ENCODE data around the gene HSPA1B. TPM values are rescaled to one million over a fixed set of nuclear protein-coding genes. Genes with fewer than 3 reads are reported as not detected.

HSPA1B gene
- polyA plus RNA-seq, 12 donors: 28.3 to 1,034 (median 49.7) TPM

DNA sequence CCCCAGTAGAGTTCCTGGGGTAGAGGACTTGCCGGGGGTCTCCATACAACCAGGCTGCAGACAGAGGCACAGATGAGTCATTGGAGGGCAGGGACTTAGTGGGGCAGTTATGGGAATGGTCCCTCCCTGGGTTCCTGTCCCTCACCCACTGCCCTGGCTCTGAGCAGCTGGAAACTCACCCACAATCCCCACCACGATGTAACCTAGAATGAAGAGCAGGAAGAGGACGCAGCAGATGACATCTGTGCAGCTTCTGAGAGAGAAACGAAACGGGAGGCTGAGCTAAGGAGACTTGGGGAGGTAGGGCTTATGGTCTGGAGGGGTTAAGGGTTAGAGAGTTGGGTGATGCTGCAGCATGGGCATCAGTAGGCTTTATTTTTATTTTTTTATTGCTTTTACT is 48.3 kb downstream of the HSPA1B start:
- no peak for DNase-seq

DNA sequence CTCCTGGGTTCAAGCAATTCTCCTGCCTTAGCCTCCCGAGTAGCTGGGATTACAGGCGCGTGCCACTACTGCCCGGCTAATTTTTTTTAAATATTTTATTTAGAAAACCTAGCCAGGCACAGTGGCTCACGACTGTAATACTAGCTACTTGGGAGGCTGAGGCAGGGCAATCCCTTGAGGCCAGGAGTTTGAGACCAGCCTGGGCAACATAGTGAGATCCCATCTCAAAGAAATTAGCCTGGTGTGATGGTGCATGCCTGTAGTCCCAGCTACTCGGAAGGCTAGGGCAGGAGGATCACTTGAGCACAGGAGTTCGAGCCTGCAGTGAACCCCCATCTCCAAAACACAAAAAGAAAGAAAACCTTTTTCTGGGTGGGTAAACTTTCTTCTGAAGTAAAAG is 48.8 kb downstream of the HSPA1B start:
- DNase-seq: no peak

DNA sequence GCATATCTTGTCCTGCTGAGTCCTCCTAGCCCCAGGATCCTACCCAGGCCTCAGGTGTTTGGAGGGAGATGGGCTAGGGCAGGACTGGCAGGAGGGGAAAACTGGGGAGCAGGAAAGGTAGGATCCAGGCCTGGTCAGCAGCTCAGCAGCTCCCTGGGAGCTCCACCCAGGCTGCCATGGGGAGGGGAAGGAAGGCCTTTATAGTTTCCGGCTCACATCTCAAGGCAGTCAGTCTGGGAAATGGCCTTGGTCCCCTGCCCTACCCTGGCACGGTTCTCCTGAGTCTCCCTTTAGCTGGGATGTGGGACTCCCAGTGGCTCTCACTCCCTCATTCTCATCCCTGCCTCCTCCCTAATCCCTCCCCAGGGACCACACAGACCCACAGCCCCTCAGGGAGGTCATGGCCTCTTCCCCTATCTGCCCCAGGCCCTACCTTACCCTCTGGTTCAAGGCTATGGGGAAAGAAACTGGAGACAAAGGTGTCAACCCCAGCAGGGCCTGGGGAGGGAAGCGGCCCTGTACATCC is 49.6 kb downstream of the HSPA1B start:
- DNase-seq: no peak

DNA sequence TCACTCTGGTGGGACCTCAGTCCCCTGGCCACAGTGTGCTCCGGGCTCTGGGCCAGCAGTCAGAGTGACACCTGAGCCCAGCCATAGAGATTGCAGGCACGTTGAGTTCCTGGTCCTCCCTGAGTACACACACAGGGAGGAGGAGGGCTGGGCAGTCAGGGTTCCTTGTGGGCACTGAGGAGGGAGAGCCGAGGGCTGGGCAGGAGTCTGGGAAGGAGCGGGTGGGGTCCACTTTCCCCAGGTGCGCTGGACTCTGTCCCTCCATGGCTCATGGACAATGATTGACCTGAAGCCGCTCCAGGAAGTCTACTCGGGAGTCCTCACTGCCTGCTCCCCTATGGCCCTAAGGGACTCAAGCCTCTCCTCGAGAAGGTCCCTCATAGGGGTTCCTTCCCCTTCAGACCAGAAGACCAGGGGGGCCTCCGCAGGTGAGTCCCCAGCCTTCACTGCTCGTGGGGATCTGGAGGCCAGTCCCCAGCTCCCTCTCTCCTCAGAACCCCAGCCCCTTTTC is 50.2 kb downstream of the HSPA1B start:
- no peak for DNase-seq

DNA sequence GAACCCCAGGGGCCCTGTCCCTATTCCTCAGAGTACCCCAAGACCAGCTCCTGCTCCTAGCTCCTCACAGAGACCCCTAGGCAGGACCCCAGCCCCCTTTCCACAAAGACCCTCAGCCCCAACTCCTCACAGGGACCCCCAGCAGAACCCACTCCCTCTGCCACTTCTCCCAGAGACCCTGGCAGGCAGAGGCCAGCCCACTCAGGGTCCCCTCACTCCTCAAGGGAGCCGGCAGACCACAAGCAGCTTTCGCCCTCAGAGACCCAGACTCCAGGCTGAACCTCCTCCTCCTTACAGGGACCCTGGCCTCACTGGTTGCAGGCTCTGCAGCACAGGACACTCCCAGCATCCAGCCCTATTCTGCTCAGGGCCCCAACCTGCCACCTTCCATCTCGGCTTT is 50.7 kb downstream of the HSPA1B start:
- DNase-seq: no peak

DNA sequence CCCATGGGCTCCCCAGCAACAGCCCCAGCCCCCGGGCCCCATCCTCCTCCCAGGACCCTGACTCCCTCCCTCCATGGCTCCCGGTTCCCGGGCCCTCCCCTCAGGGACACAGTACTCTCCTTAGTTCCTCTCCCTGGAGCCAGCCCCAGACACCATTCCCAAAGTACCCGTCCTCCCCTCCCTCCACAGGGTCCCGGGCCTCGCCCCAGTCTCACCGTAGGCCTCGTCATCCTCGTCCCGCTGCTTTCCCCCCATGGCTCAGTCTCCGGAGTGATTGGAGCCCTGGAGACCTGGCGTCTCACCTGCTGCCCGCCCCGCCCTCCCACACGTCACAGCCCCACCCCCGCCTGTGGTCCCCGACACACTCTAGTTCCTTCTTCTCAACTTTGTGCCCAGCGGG is 51.2 kb downstream of the HSPA1B start, which contains the start of gene SLC44A4:
Gene SLC44A4 (minus strand): TSS at position 272 of the 400 bp plus-strand sequence. CDS start 17 bp downstream, at position 255.
- no peak for DNase-seq

DNA sequence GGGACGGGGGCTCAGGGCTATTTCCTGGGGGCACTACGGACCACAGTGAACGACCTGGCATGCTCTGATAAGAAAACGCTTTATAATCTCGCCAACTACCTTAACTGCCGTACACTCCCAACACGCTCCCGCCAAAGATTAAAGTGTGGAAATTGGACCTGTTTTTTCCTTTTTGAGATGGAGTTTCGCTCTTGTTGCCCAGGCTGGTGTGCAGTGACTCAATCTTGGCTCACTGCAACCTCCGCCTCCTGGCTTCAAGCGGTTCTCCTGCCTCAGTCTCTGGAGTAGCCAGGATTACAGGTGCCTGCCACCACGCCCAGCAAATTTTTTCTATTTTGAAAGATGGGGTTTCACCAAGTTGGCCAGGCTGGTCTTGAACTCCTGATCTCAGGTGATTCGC is 51.6 kb downstream of the HSPA1B start:
- DNase-seq: no peak

Other genes starting within 250 kb of the HSPA1B start
- gene LTB, start 245.3 kb upstream of the HSPA1B start, polyA plus RNA-seq (ENCODE audit: insufficient read length in 12 of 12): 10 to 100 TPM in 1 of 12 donors, 1 to 10 TPM in 7, under 1 TPM in 2, not detected in 2; 0.57 to 23.4 (median 1.3) TPM
- gene LST1, start 241.5 kb upstream of the HSPA1B start, polyA plus RNA-seq (ENCODE audit: insufficient read length in 12 of 12): 10 to 100 TPM in 2 of 12 donors, 1 to 10 TPM in 8, not detected in 2; 3.9 to 24.6 (median 5.9) TPM
- under 1 TPM in 6 of 12 donors, not detected in 6; 0.22 to 0.63 (median 0.25) TPM for gene NCR3, start 234.7 kb upstream of the HSPA1B start, polyA plus RNA-seq (ENCODE audit: insufficient read length in 12 of 12)
- 10 to 100 TPM in 11 of 12 donors, not detected in 1; 12.8 to 39.9 (median 18.8) TPM for gene AIF1, start 212.5 kb upstream of the HSPA1B start, polyA plus RNA-seq (ENCODE audit: insufficient read length in 12 of 12)
- gene PRRC2A, start 207.0 kb upstream of the HSPA1B start, polyA plus RNA-seq (ENCODE audit: insufficient read length in 12 of 12): 100 to 1,000 TPM; 104 to 352 (median 123) TPM
- 100 to 1,000 TPM in 11 of 12 donors, not detected in 1; 153 to 248 (median 195) TPM for gene BAG6, start 175.1 kb upstream of the HSPA1B start, polyA plus RNA-seq (ENCODE audit: insufficient read length in 12 of 12)
- gene APOM, start 171.8 kb upstream of the HSPA1B start, polyA plus RNA-seq (ENCODE audit: insufficient read length in 12 of 12): 1 to 10 TPM in 10 of 12 donors, not detected in 2; 3.4 to 9.7 (median 4.8) TPM
- gene C6orf47, start 167.0 kb upstream of the HSPA1B start, polyA plus RNA-seq (ENCODE audit: insufficient read length in 12 of 12): 10 to 100 TPM in 11 of 12 donors, not detected in 1; 10.9 to 15.8 (median 12.5) TPM
- gene GPANK1, start 162.7 kb upstream of the HSPA1B start, polyA plus RNA-seq (ENCODE audit: insufficient read length in 12 of 12): 10 to 100 TPM in 11 of 12 donors, not detected in 1; 12.1 to 25.8 (median 13.5) TPM
- 100 to 1,000 TPM in 11 of 12 donors, not detected in 1; 121 to 202 (median 144) TPM for gene CSNK2B, start 161.7 kb upstream of the HSPA1B start, polyA plus RNA-seq (ENCODE audit: insufficient read length in 12 of 12)
- gene LY6G5B, start 157.8 kb upstream of the HSPA1B start, polyA plus RNA-seq (ENCODE audit: insufficient read length in 12 of 12): 10 to 100 TPM in 9 of 12 donors, 1 to 10 TPM in 2, not detected in 1; 6.1 to 27.9 (median 14.2) TPM
- 1 to 10 TPM in 10 of 12 donors, not detected in 2; 1.2 to 6.4 (median 3.2) TPM for gene LY6G5C, start 146.7 kb upstream of the HSPA1B start, polyA plus RNA-seq (ENCODE audit: insufficient read length in 12 of 12)
- 10 to 100 TPM in 11 of 12 donors, not detected in 1; 35.4 to 54.1 (median 43.1) TPM for gene ABHD16A, start 124.4 kb upstream of the HSPA1B start, polyA plus RNA-seq (ENCODE audit: insufficient read length in 12 of 12)
- under 1 TPM in 1 of 12 donors, not detected in 11; 0.27 TPM for gene LY6G6F, start 120.9 kb upstream of the HSPA1B start, polyA plus RNA-seq (ENCODE audit: insufficient read length in 12 of 12)
- gene LY6G6D, start 112.4 kb upstream of the HSPA1B start, polyA plus RNA-seq (ENCODE audit: insufficient read length in 12 of 12): 1 to 10 TPM in 1 of 12 donors, under 1 TPM in 5, not detected in 6; 0.50 to 1.1 (median 0.75) TPM
- gene LY6G6C, start 106.0 kb upstream of the HSPA1B start, polyA plus RNA-seq (ENCODE audit: insufficient read length in 12 of 12): 1 to 10 TPM in 3 of 12 donors, under 1 TPM in 4, not detected in 5; 0.28 to 6.6 (median 0.63) TPM
- gene MPIG6B, start 104.4 kb upstream of the HSPA1B start, polyA plus RNA-seq (ENCODE audit: insufficient read length in 12 of 12): 1 to 10 TPM in 2 of 12 donors, under 1 TPM in 8, not detected in 2; 0.49 to 1.7 (median 0.63) TPM
- 100 to 1,000 TPM in 8 of 12 donors, 10 to 100 TPM in 3, not detected in 1; 89.7 to 152 (median 108) TPM for gene DDAH2, start 98.4 kb upstream of the HSPA1B start, polyA plus RNA-seq (ENCODE audit: insufficient read length in 12 of 12)
- 100 to 1,000 TPM in 11 of 12 donors, not detected in 1; 100 to 194 (median 129) TPM for gene CLIC1, start 91.2 kb upstream of the HSPA1B start, polyA plus RNA-seq (ENCODE audit: insufficient read length in 12 of 12)
- 10 to 100 TPM in 6 of 12 donors, 1 to 10 TPM in 5, not detected in 1; 7.4 to 32.2 (median 13.8) TPM for gene MSH5, start 87.7 kb upstream of the HSPA1B start, polyA plus RNA-seq (ENCODE audit: insufficient read length in 12 of 12)
- gene SAPCD1, start 65.1 kb upstream of the HSPA1B start, polyA plus RNA-seq (ENCODE audit: insufficient read length in 12 of 12): 10 to 100 TPM in 1 of 12 donors, 1 to 10 TPM in 9, not detected in 2; 1.6 to 10.7 (median 2.4) TPM
- gene VWA7, start 50.4 kb upstream of the HSPA1B start, polyA plus RNA-seq (ENCODE audit: insufficient read length in 12 of 12): 1 to 10 TPM in 10 of 12 donors, not detected in 2; 1.1 to 4.1 (median 2.1) TPM
- 10 to 100 TPM in 11 of 12 donors, not detected in 1; 38.6 to 60.8 (median 45.0) TPM for gene VARS1, start 32.0 kb upstream of the HSPA1B start, polyA plus RNA-seq (ENCODE audit: insufficient read length in 12 of 12)
- gene LSM2, start 20.8 kb upstream of the HSPA1B start, polyA plus RNA-seq (ENCODE audit: insufficient read length in 12 of 12): 10 to 100 TPM in 11 of 12 donors, not detected in 1; 47.5 to 67.9 (median 58.6) TPM
- gene HSPA1L, start 12.5 kb upstream of the HSPA1B start, polyA plus RNA-seq (ENCODE audit: insufficient read length in 12 of 12): 1 to 10 TPM in 10 of 12 donors, not detected in 2; 3.6 to 5.5 (median 4.5) TPM
- gene HSPA1A, start 12.2 kb upstream of the HSPA1B start, polyA plus RNA-seq (ENCODE audit: insufficient read length in 12 of 12): 100 to 1,000 TPM in 1 of 12 donors, 10 to 100 TPM in 10, not detected in 1; 47.4 to 110 (median 62.3) TPM
- gene NEU1, start 35.1 kb downstream of the HSPA1B start, polyA plus RNA-seq (ENCODE audit: insufficient read length in 12 of 12): 10 to 100 TPM in 11 of 12 donors, not detected in 1; 14.6 to 32.7 (median 16.0) TPM
- 10 to 100 TPM in 1 of 12 donors, under 1 TPM in 9, not detected in 2; 0.09 to 25.0 (median 0.23) TPM for gene SLC44A4, start 51.3 kb downstream of the HSPA1B start, polyA plus RNA-seq (ENCODE audit: insufficient read length in 12 of 12)
- gene EHMT2, start 70.0 kb downstream of the HSPA1B start, polyA plus RNA-seq (ENCODE audit: insufficient read length in 12 of 12): 10 to 100 TPM in 11 of 12 donors, not detected in 1; 26.0 to 62.8 (median 31.4) TPM
- 10 to 100 TPM in 5 of 12 donors, 1 to 10 TPM in 6, not detected in 1; 7.5 to 17.3 (median 9.7) TPM for gene ZBTB12, start 74.3 kb downstream of the HSPA1B start, polyA plus RNA-seq (ENCODE audit: insufficient read length in 12 of 12)
- gene C2, start 100.0 kb downstream of the HSPA1B start, polyA plus RNA-seq (ENCODE audit: insufficient read length in 12 of 12): 10 to 100 TPM in 1 of 12 donors, 1 to 10 TPM in 10, not detected in 1; 4.3 to 21.2 (median 6.9) TPM
- 1 to 10 TPM in 9 of 12 donors, under 1 TPM in 1, not detected in 2; 0.97 to 5.8 (median 1.6) TPM for gene CFB, start 118.4 kb downstream of the HSPA1B start, polyA plus RNA-seq (ENCODE audit: insufficient read length in 12 of 12)
- gene NELFE, start 131.2 kb downstream of the HSPA1B start, polyA plus RNA-seq (ENCODE audit: insufficient read length in 12 of 12): 10 to 100 TPM in 11 of 12 donors, not detected in 1; 54.1 to 83.6 (median 59.8) TPM
- 10 to 100 TPM in 11 of 12 donors, not detected in 1; 15.5 to 39.5 (median 28.6) TPM for gene SKIC2, start 131.4 kb downstream of the HSPA1B start, polyA plus RNA-seq (ENCODE audit: insufficient read length in 12 of 12)
- gene DXO, start 144.4 kb downstream of the HSPA1B start, polyA plus RNA-seq (ENCODE audit: insufficient read length in 12 of 12): 10 to 100 TPM in 11 of 12 donors, not detected in 1; 10.8 to 28.9 (median 16.1) TPM
- 10 to 100 TPM in 5 of 12 donors, 1 to 10 TPM in 5, not detected in 2; 4.4 to 20.3 (median 10.1) TPM for gene C4A, start 154.3 kb downstream of the HSPA1B start, polyA plus RNA-seq (ENCODE audit: insufficient read length in 12 of 12)
- gene C4B, start 187.1 kb downstream of the HSPA1B start, polyA plus RNA-seq (ENCODE audit: insufficient read length in 12 of 12): 10 to 100 TPM in 8 of 12 donors, 1 to 10 TPM in 3, not detected in 1; 7.2 to 23.8 (median 12.3) TPM
- gene CYP21A2, start 210.7 kb downstream of the HSPA1B start, polyA plus RNA-seq (ENCODE audit: insufficient read length in 12 of 12): 1 to 10 TPM in 3 of 12 donors, under 1 TPM in 7, not detected in 2; 0.21 to 1.1 (median 0.50) TPM

Data from muscle of arm (tissue), 12 donors.